IMR-90 (cell line): ENCODE measurements around the gene NACC1.

ENCODE experiments used
- BHLHE40 ChIP-seq: fragments of 150-350 bp; IDR thresholded peaks from 2 replicates; pipeline ENCODE4 v1.6.1; 2016; ENCODE audit warnings: mild to moderate bottlenecking, low read depth, low read length
- CHD1 ChIP-seq: IDR thresholded peaks from 2 replicates; pipeline ENCODE4 v1.6.1; 2012; ENCODE audit warnings: low read depth, low read length, improper control_type of control experiment
- FOS ChIP-seq: fragments of 150-350 bp; IDR thresholded peaks from 2 replicates; pipeline ENCODE4 v1.6.1; 2016; ENCODE audit warnings: low read depth, low read length
- MAFK ChIP-seq: IDR thresholded peaks from 2 replicates; pipeline ENCODE4 v1.6.1; 2012; ENCODE audit warnings: low read depth, low read length, improper control_type of control experiment
- POLR2A ChIP-seq: IDR thresholded peaks from 2 replicates; pipeline ENCODE4 v1.6.1; 2012; ENCODE audit warnings: mild to moderate bottlenecking, low read depth, low read length
- RAD21 ChIP-seq: IDR thresholded peaks from 2 replicates; pipeline ENCODE4 v1.6.1; 2012; ENCODE audit warnings: low read length, improper control_type of control experiment
- RCOR1 ChIP-seq: IDR thresholded peaks from 2 replicates; pipeline ENCODE4 v1.6.1; 2012; ENCODE audit warnings: mild to moderate bottlenecking, low read length, improper control_type of control experiment; ENCODE audit not compliant: insufficient replicate concordance
- SMC3 ChIP-seq: fragments of 150-350 bp; IDR thresholded peaks from 2 replicates; pipeline ENCODE4 v1.6.1; 2016; ENCODE audit warnings: low read depth, mild to moderate bottlenecking, antibody characterized with exemption, low read length, moderate library complexity
- USF2 ChIP-seq: fragments of 150-350 bp; IDR thresholded peaks from 2 replicates; pipeline ENCODE4 v1.6.1; 2017; ENCODE audit warnings: mild to moderate bottlenecking, antibody characterized with exemption, low read length, low read depth
- TF ChIP-seq, protein P1 (sequence below): conservative IDR thresholded peaks from 2 replicates; pipeline ENCODE4 v1.5.1; 2012; ENCODE audit warnings: mild to moderate bottlenecking, low read depth, low read length, improper control_type of control experiment

- TF ChIP-seq FOS = no peak
- TF ChIP-seq POLR2A = no peak
- TF ChIP-seq, protein P1, sequence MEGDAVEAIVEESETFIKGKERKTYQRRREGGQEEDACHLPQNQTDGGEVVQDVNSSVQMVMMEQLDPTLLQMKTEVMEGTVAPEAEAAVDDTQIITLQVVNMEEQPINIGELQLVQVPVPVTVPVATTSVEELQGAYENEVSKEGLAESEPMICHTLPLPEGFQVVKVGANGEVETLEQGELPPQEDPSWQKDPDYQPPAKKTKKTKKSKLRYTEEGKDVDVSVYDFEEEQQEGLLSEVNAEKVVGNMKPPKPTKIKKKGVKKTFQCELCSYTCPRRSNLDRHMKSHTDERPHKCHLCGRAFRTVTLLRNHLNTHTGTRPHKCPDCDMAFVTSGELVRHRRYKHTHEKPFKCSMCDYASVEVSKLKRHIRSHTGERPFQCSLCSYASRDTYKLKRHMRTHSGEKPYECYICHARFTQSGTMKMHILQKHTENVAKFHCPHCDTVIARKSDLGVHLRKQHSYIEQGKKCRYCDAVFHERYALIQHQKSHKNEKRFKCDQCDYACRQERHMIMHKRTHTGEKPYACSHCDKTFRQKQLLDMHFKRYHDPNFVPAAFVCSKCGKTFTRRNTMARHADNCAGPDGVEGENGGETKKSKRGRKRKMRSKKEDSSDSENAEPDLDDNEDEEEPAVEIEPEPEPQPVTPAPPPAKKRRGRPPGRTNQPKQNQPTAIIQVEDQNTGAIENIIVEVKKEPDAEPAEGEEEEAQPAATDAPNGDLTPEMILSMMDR = no peak
- no peak for TF ChIP-seq RCOR1
- no peak for TF ChIP-seq USF2
- TF ChIP-seq BHLHE40 = no peak
- TF ChIP-seq SMC3 = no peak
- no peak for TF ChIP-seq RAD21
- no peak for TF ChIP-seq CHD1
- TF ChIP-seq MAFK = no peak
Measured at GRCh38 chr19:13165162-13165997, 47.3 kb downstream of the NACC1 start.
